Stomach (tissue), 4 donors: ENCODE data around the gene SORCS3.

ENCODE experiments used
- EP300 ChIP-seq: sonication (generic); formaldehyde crosslinking; IDR thresholded peaks from one replicate; pipeline ENCODE4 v1.6.1; 2017; ENCODE audit warnings: antibody characterized with exemption
- POLR2A ChIP-seq, 4 donors: fragments of 450-650 bp; IDR thresholded peaks; one replicate each; pipeline ENCODE4 v1.6.1; 2016; ENCODE audit warnings: antibody characterized with exemption in 4 of 4, control low read depth in 2 of 4, mild to moderate bottlenecking in 1 of 4, moderate library complexity in 1 of 4
- POLR2AphosphoS5 ChIP-seq, 3 donors: sonication (generic); formaldehyde crosslinking; IDR thresholded peaks; one replicate each; pipeline ENCODE4 v1.6.1; 2016; ENCODE audit warnings: antibody characterized with exemption in 3 of 3
- TF ChIP-seq, protein P1 (sequence below), 7 experiments: fragments of 450-650 bp in 4 of 7; fragments of 200-600 bp in 3 of 7; sonication (generic) in 3 of 7; IDR thresholded peaks; one replicate each; pipeline ENCODE4 v1.5.1; 2016 to 2019; ENCODE audit warnings: antibody characterized with exemption in 7 of 7, control low read depth in 2 of 7, mild to moderate bottlenecking in 1 of 7

DNA sequence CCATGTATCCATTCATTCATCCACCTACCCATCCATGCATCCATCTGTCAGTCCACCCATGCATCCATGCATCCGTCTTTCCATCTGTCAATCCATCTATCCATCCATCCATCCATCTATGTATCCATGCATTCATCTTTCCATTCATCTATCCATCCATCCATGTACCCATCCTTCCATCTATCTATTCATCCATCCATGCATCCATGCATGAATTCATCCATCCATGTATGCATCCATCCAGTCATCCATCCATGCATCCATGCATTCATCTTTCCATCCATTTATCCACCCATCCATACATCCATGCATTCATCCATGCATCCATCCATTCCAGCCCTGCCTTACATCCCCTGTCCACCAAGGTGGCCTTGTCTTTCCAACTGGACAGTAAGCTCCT, 45.7 kb downstream of the SORCS3 start:
- TF ChIP-seq POLR2A (IDR thresholded peaks at IDR 0.05) (no peak), EP300 (no peak), POLR2AphosphoS5 (IDR thresholded peaks at IDR 0.05) (no peak)
- TF ChIP-seq, protein P1, sequence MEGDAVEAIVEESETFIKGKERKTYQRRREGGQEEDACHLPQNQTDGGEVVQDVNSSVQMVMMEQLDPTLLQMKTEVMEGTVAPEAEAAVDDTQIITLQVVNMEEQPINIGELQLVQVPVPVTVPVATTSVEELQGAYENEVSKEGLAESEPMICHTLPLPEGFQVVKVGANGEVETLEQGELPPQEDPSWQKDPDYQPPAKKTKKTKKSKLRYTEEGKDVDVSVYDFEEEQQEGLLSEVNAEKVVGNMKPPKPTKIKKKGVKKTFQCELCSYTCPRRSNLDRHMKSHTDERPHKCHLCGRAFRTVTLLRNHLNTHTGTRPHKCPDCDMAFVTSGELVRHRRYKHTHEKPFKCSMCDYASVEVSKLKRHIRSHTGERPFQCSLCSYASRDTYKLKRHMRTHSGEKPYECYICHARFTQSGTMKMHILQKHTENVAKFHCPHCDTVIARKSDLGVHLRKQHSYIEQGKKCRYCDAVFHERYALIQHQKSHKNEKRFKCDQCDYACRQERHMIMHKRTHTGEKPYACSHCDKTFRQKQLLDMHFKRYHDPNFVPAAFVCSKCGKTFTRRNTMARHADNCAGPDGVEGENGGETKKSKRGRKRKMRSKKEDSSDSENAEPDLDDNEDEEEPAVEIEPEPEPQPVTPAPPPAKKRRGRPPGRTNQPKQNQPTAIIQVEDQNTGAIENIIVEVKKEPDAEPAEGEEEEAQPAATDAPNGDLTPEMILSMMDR (IDR thresholded peaks at IDR 0.05) = no peak
